ENCODE measurements around the gene CHL1. TPM values are rescaled to one million over a fixed set of nuclear protein-coding genes. Genes with fewer than 3 reads are reported as not detected.

The CHL1 gene
- total RNA-seq, 1 donor from 2014 or later = 1.4 TPM

- DNase-seq (ENCODE audit: extremely low spot score, unreplicated experiment) = no peak
Measured at GRCh38 chr3:194421-194820, 2.1 kb upstream of the CHL1 start.

GRCh38 chr3:195666-196065, 897 bp upstream of the CHL1 start:
- Mint-ChIP-seq H3K36me3 (no peaks in the 10 kb centered on the region), H3K9me3 (no peaks in the 10 kb centered on the region), H3K4me3 (no peak overlapping the region), H3K4me1 (ENCODE audit: unreplicated experiment) (peaks cover 6% of the 10 kb centered on the region), H3K27ac (no peak overlapping the region), H3K27me3 (peaks cover 85% of the 10 kb centered on the region)
- no peak for TF ChIP-seq CTCF (conservative IDR thresholded peaks at IDR 0.05)
- DNase-seq (ENCODE audit: extremely low spot score, unreplicated experiment) = no peak

More at GRCh38 chr3:194421-194820, 2.1 kb upstream of the CHL1 start:
- peaks cover 6% of the 10 kb centered on the region for H3K4me1 Mint-ChIP-seq (ENCODE audit: unreplicated experiment)
- no peak for TF ChIP-seq CTCF (conservative IDR thresholded peaks at IDR 0.05)
- no peak overlapping the region for H3K4me3 Mint-ChIP-seq
- H3K9me3 Mint-ChIP-seq = no peaks in the 10 kb centered on the region
- peaks cover 76% of the 10 kb centered on the region for H3K27me3 Mint-ChIP-seq
- H3K36me3 Mint-ChIP-seq = no peaks in the 10 kb centered on the region
- no peak overlapping the region for H3K27ac Mint-ChIP-seq

- Mint-ChIP-seq H3K4me3 (peak overlapping the region; percentile 83), H3K36me3 (no peaks in the 10 kb centered on the region), H3K27ac (no peak overlapping the region), H3K9me3 (no peaks in the 10 kb centered on the region), H3K4me1 (ENCODE audit: unreplicated experiment) (peaks cover 6% of the 10 kb centered on the region), H3K27me3 (peaks cover 89% of the 10 kb centered on the region)
- peak; percentile 72 for DNase-seq (ENCODE audit: extremely low spot score, unreplicated experiment)
- TF ChIP-seq CTCF (conservative IDR thresholded peaks at IDR 0.05) = no peak
Measured at GRCh38 chr3:197149-197827, 725 bp downstream of the CHL1 start.

GRCh38 chr3:197828-198491, 1.4 kb downstream of the CHL1 start:
- Mint-ChIP-seq H3K27ac (no peak overlapping the region), H3K27me3 (peaks cover 88% of the 10 kb centered on the region), H3K9me3 (no peaks in the 10 kb centered on the region), H3K36me3 (no peaks in the 10 kb centered on the region), H3K4me3 (peak overlapping the region; percentile 83), H3K4me1 (ENCODE audit: unreplicated experiment) (peaks cover 6% of the 10 kb centered on the region)
- no peak for TF ChIP-seq CTCF (conservative IDR thresholded peaks at IDR 0.05)
- no peak for DNase-seq (ENCODE audit: extremely low spot score, unreplicated experiment)

- Mint-ChIP-seq H3K36me3 (no peaks in the 10 kb centered on the region), H3K4me1 (ENCODE audit: unreplicated experiment) (peaks cover 6% of the 10 kb centered on the region), H3K27ac (no peak overlapping the region), H3K4me3 (no peak overlapping the region), H3K27me3 (peaks cover 85% of the 10 kb centered on the region), H3K9me3 (no peaks in the 10 kb centered on the region)
- TF ChIP-seq CTCF (conservative IDR thresholded peaks at IDR 0.05) = no peak
- no peak for DNase-seq (ENCODE audit: extremely low spot score, unreplicated experiment)
Measured at GRCh38 chr3:199835-200234, 3.3 kb downstream of the CHL1 start.
